Liver (tissue), 9 donors: Measurements from ENCODE around the gene IKBKE. TPM values are rescaled to one million over a fixed set of nuclear protein-coding genes. Genes with fewer than 3 reads are reported as not detected.

Experiments
- DNase-seq: peaks from one replicate; pipeline ENCODE4 v3.0.0-alpha.2; 2017; ENCODE audit warnings: low spot score
- H3K27ac ChIP-seq, 2 donors: one replicate each; pipeline ENCODE4 v1.7.0; 2013; ENCODE audit warnings: inconsistent platforms in 2 of 2, low read length in 2 of 2, control low read depth in 1 of 2, low read depth in 1 of 2, mild to moderate bottlenecking in 1 of 2
- H3K27me3 ChIP-seq, 4 donors: one replicate each; pipeline versions ENCODE4 v1.6.1 to v1.7.0; 2013; ENCODE audit warnings: low read length in 3 of 4, inconsistent platforms in 1 of 4, mild to moderate bottlenecking in 1 of 4, moderate library complexity in 1 of 4; ENCODE audit not compliant: control insufficient read depth in 4 of 4, insufficient read depth in 4 of 4
- H3K36me3 ChIP-seq, 4 donors: one replicate each; pipeline versions ENCODE4 v1.6.1 to v1.7.0; 2013; ENCODE audit warnings: low read length in 3 of 4, mild to moderate bottlenecking in 3 of 4, low read depth in 1 of 4, moderate library complexity in 1 of 4; ENCODE audit not compliant: control insufficient read depth in 4 of 4, insufficient read depth in 3 of 4
- H3K4me1 ChIP-seq, 4 donors: one replicate each; pipeline versions ENCODE4 v1.6.1 to v1.7.0; 2013; ENCODE audit warnings: low read length in 3 of 4, mild to moderate bottlenecking in 3 of 4, moderate library complexity in 1 of 4; ENCODE audit not compliant: control insufficient read depth in 4 of 4, insufficient read depth in 4 of 4
- H3K4me3 ChIP-seq, 3 donors: one replicate each; pipeline versions ENCODE4 v1.6.1 to v1.7.0; 2013; ENCODE audit warnings: low read length in 3 of 3, control low read depth in 1 of 3, low read depth in 1 of 3, mild to moderate bottlenecking in 1 of 3
- H3K9ac ChIP-seq, 2 donors: one replicate each; pipeline ENCODE4 v1.7.0; 2013; ENCODE audit warnings: low read length in 2 of 2, mild to moderate bottlenecking in 2 of 2, moderate library complexity in 2 of 2, control low read depth in 1 of 2, low read depth in 1 of 2
- H3K9me3 ChIP-seq, 4 donors: one replicate each; pipeline versions ENCODE4 v1.6.1 to v1.7.0; 2013; ENCODE audit warnings: low read length in 3 of 4; ENCODE audit not compliant: control insufficient read depth in 4 of 4
- EGR1 ChIP-seq, 2 donors: IDR thresholded peaks; 2 replicates each; pipeline ENCODE4 v1.6.1; 2016 to 2018; ENCODE audit warnings: antibody characterized with exemption in 2 of 2, low read depth in 2 of 2
- FOXA1 ChIP-seq: IDR thresholded peaks from 2 replicates; pipeline ENCODE4 v1.6.1; 2016; ENCODE audit warnings: antibody characterized with exemption
- FOXA2 ChIP-seq: IDR thresholded peaks from 2 replicates; pipeline ENCODE4 v1.6.1; 2016; ENCODE audit warnings: antibody characterized with exemption
- GABPA ChIP-seq, 2 donors: IDR thresholded peaks in 1 of 2; conservative IDR thresholded peaks in 1 of 2; 2 replicates each; pipeline ENCODE4 v1.6.1; 2016; ENCODE audit warnings: antibody characterized with exemption in 2 of 2, mild to moderate bottlenecking in 1 of 2, moderate library complexity in 1 of 2
- HNF4A ChIP-seq, 2 donors: conservative IDR thresholded peaks; 2 replicates each; pipeline ENCODE4 v1.6.1; 2016; ENCODE audit warnings: antibody characterized with exemption in 2 of 2, mild to moderate bottlenecking in 2 of 2
- HNF4G ChIP-seq: IDR thresholded peaks from 2 replicates; pipeline ENCODE4 v1.6.1; 2016; ENCODE audit warnings: antibody characterized with exemption
- JUND ChIP-seq, 2 donors: IDR thresholded peaks; 2 replicates each; pipeline ENCODE4 v1.6.1; 2016; ENCODE audit warnings: antibody characterized with exemption in 2 of 2
- NR2F2 ChIP-seq: IDR thresholded peaks from 2 replicates; pipeline ENCODE4 v1.6.1; 2016; ENCODE audit warnings: antibody characterized with exemption
- RAD21 ChIP-seq, 2 donors: IDR thresholded peaks; 2 replicates each; pipeline ENCODE4 v1.6.1; 2016; ENCODE audit warnings: antibody characterized with exemption in 2 of 2, mild to moderate bottlenecking in 2 of 2
- RXRA ChIP-seq, 2 donors: IDR thresholded peaks; 2 replicates each; pipeline ENCODE4 v1.6.1; 2017 to 2018; ENCODE audit warnings: antibody characterized with exemption in 2 of 2, mild to moderate bottlenecking in 1 of 2
- TAF1 ChIP-seq: conservative IDR thresholded peaks from 2 replicates; pipeline ENCODE4 v1.6.1; 2016; ENCODE audit warnings: antibody characterized with exemption, mild to moderate bottlenecking
- YY1 ChIP-seq: IDR thresholded peaks from 2 replicates; pipeline ENCODE4 v1.6.1; 2016; ENCODE audit warnings: antibody characterized with exemption, mild to moderate bottlenecking
- WGBS: extraction: QIAGEN DNeasy Blood & Tissue Kit; methylation state at CpG from one replicate; pipeline ENCODE4 v1.1.7; 2013; 5-methylcytosine and 5-hydroxymethylcytosine counted together
- polyA plus RNA-seq, 2 donors: library from polyadenylated mRNA; stranded (reverse) in 1 of 2; unstranded in 1 of 2; fragments of 200-250 nt in 1 of 2; fragments of >200 nt in 1 of 2; fragmentation: Nextera tagmentation in 1 of 2; extraction: Ambion mirVana in 1 of 2; gene quantifications; one replicate each; pipeline versions ENCODE4 v1.2.1 to v1.2.3, GENCODE V29; 2013 to 2015
- total RNA-seq, 2 donors: library from RNA; depleted of rRNA; stranded (reverse); fragments of >200 nt; gene quantifications; one replicate each; pipeline ENCODE4 v1.2.3, GENCODE V29; 2014
- TF ChIP-seq, protein P1 (sequence below): fragments of 150-350 bp; IDR thresholded peaks from 2 replicates; pipeline ENCODE4 v1.5.1; 2017; ENCODE audit warnings: improper control_type of control experiment, low read depth, low read length; ENCODE audit not compliant: missing input control
- TF ChIP-seq, protein P2 (sequence below): IDR thresholded peaks from 2 replicates; pipeline ENCODE4 v1.6.1; 2016; ENCODE audit warnings: antibody characterized with exemption
- TF ChIP-seq, protein P3 (sequence below): IDR thresholded peaks from 2 replicates; pipeline ENCODE4 v1.6.1; 2016; ENCODE audit warnings: antibody characterized with exemption, mild to moderate bottlenecking
- TF ChIP-seq, protein P4 (sequence below): IDR thresholded peaks from 2 replicates; pipeline ENCODE4 v1.6.1; 2016; ENCODE audit warnings: antibody characterized with exemption
- TF ChIP-seq, protein P5 (sequence below): IDR thresholded peaks from 2 replicates; pipeline ENCODE4 v1.6.1; 2016; ENCODE audit warnings: antibody characterized with exemption
- donor health status: healthy.
- donor health status: healthy.
- donor health status: healthy.
- donor health status: healthy.
- donor health status: healthy.

The IKBKE gene
- total and polyA plus RNA-seq, 4 donors, result 0.81 to 3.9 (median 1.5) TPM

DNA sequence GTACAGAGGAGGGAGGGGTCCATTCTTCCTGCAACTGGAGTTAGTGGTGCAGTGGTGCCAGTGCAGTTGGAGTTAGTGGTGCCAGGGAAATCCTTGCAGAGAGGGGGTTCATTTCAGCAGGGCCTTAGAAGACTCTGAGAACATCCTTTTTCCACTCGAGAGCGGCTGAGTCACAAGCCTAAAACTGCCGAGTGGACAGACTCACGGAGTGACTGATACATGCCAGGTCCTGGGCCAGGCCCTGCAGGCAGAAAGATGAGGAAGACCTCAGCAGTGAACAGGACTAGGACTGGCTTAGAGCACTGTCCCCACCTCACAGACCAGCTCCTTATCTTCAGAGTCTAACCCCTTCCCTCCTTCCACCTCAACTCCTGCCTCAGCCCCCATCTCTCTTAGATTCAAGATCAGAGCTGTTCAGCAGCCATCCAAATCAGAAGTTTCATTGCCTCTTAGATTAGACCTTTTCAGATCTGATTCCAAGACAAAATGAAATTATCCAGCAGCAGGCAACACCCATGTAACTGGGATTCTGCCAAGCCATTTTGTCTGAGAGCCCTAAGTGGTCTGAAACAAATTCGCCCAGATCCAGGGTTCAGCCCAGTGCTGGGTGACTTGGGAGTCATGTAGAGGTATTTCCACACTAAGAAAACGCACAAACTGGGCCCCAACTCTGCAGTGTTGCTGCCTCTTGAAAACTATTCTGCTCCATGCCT lies 12.7 kb upstream of the IKBKE start:
- H3K4me3 ChIP-seq, result no peak overlapping the region

More for the DNA sequence above, 12.7 kb upstream of the IKBKE start:
- Histone ChIP-seq H3K36me3 (peaks cover 2 to 21% (median 11%) of the 10 kb centered on the region in 4 donors), H3K27me3 (no peaks in the 10 kb centered on the region), H3K4me1 (no peaks in the 10 kb centered on the region), H3K27ac (no peak overlapping the region), H3K9me3 (no peaks in the 10 kb centered on the region), H3K9ac (no peak overlapping the region)
- DNase-seq, result no peak
- WGBS, result 86% methylated on average over 6 of the region's 6 CpGs
- TF ChIP-seq, protein P1, sequence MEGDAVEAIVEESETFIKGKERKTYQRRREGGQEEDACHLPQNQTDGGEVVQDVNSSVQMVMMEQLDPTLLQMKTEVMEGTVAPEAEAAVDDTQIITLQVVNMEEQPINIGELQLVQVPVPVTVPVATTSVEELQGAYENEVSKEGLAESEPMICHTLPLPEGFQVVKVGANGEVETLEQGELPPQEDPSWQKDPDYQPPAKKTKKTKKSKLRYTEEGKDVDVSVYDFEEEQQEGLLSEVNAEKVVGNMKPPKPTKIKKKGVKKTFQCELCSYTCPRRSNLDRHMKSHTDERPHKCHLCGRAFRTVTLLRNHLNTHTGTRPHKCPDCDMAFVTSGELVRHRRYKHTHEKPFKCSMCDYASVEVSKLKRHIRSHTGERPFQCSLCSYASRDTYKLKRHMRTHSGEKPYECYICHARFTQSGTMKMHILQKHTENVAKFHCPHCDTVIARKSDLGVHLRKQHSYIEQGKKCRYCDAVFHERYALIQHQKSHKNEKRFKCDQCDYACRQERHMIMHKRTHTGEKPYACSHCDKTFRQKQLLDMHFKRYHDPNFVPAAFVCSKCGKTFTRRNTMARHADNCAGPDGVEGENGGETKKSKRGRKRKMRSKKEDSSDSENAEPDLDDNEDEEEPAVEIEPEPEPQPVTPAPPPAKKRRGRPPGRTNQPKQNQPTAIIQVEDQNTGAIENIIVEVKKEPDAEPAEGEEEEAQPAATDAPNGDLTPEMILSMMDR, result no peak
- TF ChIP-seq JUND (IDR thresholded peaks at IDR 0.05) (no peak), FOXA1 (no peak), FOXA2 (no peak), HNF4A (conservative IDR thresholded peaks at IDR 0.05) (no peak), EGR1 (IDR thresholded peaks at IDR 0.05; ENCODE audit: low read depth in 2 of 2) (no peak), NR2F2 (no peak), YY1 (no peak), RXRA (IDR thresholded peaks at IDR 0.05) (no peak), GABPA (IDR thresholded peaks at IDR 0.05 in 1 of 2, conservative IDR thresholded peaks at IDR 0.05 in 1 of 2) (no peak), TAF1 (no peak), RAD21 (IDR thresholded peaks at IDR 0.05) (no peak), HNF4G (no peak)
- TF ChIP-seq, protein P2, sequence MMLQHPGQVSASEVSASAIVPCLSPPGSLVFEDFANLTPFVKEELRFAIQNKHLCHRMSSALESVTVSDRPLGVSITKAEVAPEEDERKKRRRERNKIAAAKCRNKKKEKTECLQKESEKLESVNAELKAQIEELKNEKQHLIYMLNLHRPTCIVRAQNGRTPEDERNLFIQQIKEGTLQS, result no peak
- TF ChIP-seq, protein P3, sequence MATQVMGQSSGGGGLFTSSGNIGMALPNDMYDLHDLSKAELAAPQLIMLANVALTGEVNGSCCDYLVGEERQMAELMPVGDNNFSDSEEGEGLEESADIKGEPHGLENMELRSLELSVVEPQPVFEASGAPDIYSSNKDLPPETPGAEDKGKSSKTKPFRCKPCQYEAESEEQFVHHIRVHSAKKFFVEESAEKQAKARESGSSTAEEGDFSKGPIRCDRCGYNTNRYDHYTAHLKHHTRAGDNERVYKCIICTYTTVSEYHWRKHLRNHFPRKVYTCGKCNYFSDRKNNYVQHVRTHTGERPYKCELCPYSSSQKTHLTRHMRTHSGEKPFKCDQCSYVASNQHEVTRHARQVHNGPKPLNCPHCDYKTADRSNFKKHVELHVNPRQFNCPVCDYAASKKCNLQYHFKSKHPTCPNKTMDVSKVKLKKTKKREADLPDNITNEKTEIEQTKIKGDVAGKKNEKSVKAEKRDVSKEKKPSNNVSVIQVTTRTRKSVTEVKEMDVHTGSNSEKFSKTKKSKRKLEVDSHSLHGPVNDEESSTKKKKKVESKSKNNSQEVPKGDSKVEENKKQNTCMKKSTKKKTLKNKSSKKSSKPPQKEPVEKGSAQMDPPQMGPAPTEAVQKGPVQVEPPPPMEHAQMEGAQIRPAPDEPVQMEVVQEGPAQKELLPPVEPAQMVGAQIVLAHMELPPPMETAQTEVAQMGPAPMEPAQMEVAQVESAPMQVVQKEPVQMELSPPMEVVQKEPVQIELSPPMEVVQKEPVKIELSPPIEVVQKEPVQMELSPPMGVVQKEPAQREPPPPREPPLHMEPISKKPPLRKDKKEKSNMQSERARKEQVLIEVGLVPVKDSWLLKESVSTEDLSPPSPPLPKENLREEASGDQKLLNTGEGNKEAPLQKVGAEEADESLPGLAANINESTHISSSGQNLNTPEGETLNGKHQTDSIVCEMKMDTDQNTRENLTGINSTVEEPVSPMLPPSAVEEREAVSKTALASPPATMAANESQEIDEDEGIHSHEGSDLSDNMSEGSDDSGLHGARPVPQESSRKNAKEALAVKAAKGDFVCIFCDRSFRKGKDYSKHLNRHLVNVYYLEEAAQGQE, result no peak
- TF ChIP-seq, protein P4, sequence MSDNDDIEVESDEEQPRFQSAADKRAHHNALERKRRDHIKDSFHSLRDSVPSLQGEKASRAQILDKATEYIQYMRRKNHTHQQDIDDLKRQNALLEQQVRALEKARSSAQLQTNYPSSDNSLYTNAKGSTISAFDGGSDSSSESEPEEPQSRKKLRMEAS, result no peak
- TF ChIP-seq, protein P5, sequence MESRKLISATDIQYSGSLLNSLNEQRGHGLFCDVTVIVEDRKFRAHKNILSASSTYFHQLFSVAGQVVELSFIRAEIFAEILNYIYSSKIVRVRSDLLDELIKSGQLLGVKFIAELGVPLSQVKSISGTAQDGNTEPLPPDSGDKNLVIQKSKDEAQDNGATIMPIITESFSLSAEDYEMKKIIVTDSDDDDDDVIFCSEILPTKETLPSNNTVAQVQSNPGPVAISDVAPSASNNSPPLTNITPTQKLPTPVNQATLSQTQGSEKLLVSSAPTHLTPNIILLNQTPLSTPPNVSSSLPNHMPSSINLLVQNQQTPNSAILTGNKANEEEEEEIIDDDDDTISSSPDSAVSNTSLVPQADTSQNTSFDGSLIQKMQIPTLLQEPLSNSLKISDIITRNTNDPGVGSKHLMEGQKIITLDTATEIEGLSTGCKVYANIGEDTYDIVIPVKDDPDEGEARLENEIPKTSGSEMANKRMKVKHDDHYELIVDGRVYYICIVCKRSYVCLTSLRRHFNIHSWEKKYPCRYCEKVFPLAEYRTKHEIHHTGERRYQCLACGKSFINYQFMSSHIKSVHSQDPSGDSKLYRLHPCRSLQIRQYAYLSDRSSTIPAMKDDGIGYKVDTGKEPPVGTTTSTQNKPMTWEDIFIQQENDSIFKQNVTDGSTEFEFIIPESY, result no peak
